K562 treated with DMSO at 1 percent for 4 hours (cell line): Measurements from ENCODE around the gene CDH8. TPM values are rescaled to one million over a fixed set of nuclear protein-coding genes. Genes with fewer than 3 reads are reported as not detected.

Experiments
- total RNA-seq: library from RNA; unstranded; fragments of 300-600 nt; gene quantifications from 2 replicates; pipeline ENCODE4 v1.2.3, GENCODE V29; 2022; ENCODE audit not compliant: insufficient read depth

CDH8 gene
- total RNA-seq: not detected in 2 replicates

GRCh38 chr16:62036101-62036801 lies at the start of gene CDH8:
TSS of gene CDH8 (minus strand) at chr16:62036438. CDS start at chr16:62021403, 15,035 bp downstream.

